HepG2 (cell line): ENCODE measurements around the gene CCDC154. TPM values are rescaled to one million over a fixed set of nuclear protein-coding genes. Genes with fewer than 3 reads are reported as not detected.

Experiments
- BORCS8-MEF2B ChIP-seq: sonication (generic); formaldehyde crosslinking; IDR thresholded peaks from 2 replicates; pipeline ENCODE4 v1.8.0; 2022; ENCODE audit warnings: mild to moderate bottlenecking, missing genetic modification reagents
- CAMTA2 ChIP-seq: sonication (generic); formaldehyde crosslinking; IDR thresholded peaks from 2 replicates; pipeline ENCODE4 v1.4.0; 2020; ENCODE audit warnings: mild to moderate bottlenecking, missing genetic modification reagents, borderline replicate concordance
- ETV5 ChIP-seq: IDR thresholded peaks from 2 replicates; pipeline ENCODE4 v1.6.1; 2018; ENCODE audit warnings: missing biosample characterization, missing genetic modification reagents, inconsistent platforms, borderline replicate concordance
- FOSL2 ChIP-seq: sonication (generic); formaldehyde crosslinking; IDR thresholded peaks from 2 replicates; pipeline ENCODE4 v1.4.0; 2020; ENCODE audit warnings: missing genetic modification reagents
- HES4 ChIP-seq: sonication (generic); formaldehyde crosslinking; IDR thresholded peaks from 2 replicates; pipeline ENCODE4 v1.9.0; 2021; ENCODE audit warnings: mild to moderate bottlenecking, missing genetic modification reagents, borderline replicate concordance
- NCOR1 ChIP-seq: fragments of 200-600 bp; sonication (generic); IDR thresholded peaks from 2 replicates; pipeline ENCODE4 v1.7.0; 2017; ENCODE audit warnings: antibody characterized with exemption, low read length, borderline replicate concordance
- NFIB ChIP-seq: sonication (generic); formaldehyde crosslinking; IDR thresholded peaks from 2 replicates; pipeline ENCODE4 v1.9.0; 2021; ENCODE audit warnings: missing genetic modification reagents, mild to moderate bottlenecking, borderline replicate concordance
- SETDB1 ChIP-seq: sonication (generic); formaldehyde crosslinking; IDR thresholded peaks from 2 replicates; pipeline ENCODE4 v1.5.1; 2020; ENCODE audit warnings: missing genetic modification reagents, mild to moderate bottlenecking, borderline replicate concordance
- SOX13 ChIP-seq, 3 experiments: fragments of 450-650 bp in 1 of 3; sonication (generic) in 1 of 3; formaldehyde crosslinking in 1 of 3; IDR thresholded peaks in 2 of 3; conservative IDR thresholded peaks in 1 of 3; 2 replicates each; pipeline versions ENCODE4 v1.5.0 to v1.6.1; 2016 to 2020; ENCODE audit warnings: antibody characterized with exemption in 1 of 3, mild to moderate bottlenecking in 1 of 3, missing compliant biosample characterization in 1 of 3, missing genetic modification reagents in 1 of 3, moderate library complexity in 1 of 3
- ZNF274 ChIP-seq: sonication (generic); formaldehyde crosslinking; IDR thresholded peaks from 2 replicates; pipeline ENCODE4 v1.5.1; 2020; ENCODE audit warnings: mild to moderate bottlenecking, missing genetic modification reagents
- ZNF337 ChIP-seq: sonication (generic); formaldehyde crosslinking; IDR thresholded peaks from 2 replicates; pipeline ENCODE4 v1.5.1; 2020; ENCODE audit warnings: missing genetic modification reagents, low read depth, mild to moderate bottlenecking, borderline replicate concordance
- ZNF33A ChIP-seq: sonication (generic); formaldehyde crosslinking; IDR thresholded peaks from 2 replicates; pipeline ENCODE4 v1.5.1; 2020; ENCODE audit warnings: missing genetic modification reagents, mild to moderate bottlenecking, moderate library complexity, borderline replicate concordance
- ZNF556 ChIP-seq: sonication (generic); formaldehyde crosslinking; IDR thresholded peaks from 2 replicates; pipeline ENCODE4 v1.4.0; 2020; ENCODE audit warnings: mild to moderate bottlenecking, missing genetic modification reagents, borderline replicate concordance
- ZNF75D ChIP-seq: sonication (generic); formaldehyde crosslinking; IDR thresholded peaks from 2 replicates; pipeline ENCODE4 v1.8.1; 2023; ENCODE audit warnings: missing genetic modification reagents, mild to moderate bottlenecking, borderline replicate concordance
- ZNF772 ChIP-seq: sonication (generic); formaldehyde crosslinking; IDR thresholded peaks from 2 replicates; pipeline ENCODE4 v1.5.0; 2020; ENCODE audit warnings: mild to moderate bottlenecking, missing genetic modification reagents
- ZSCAN21 ChIP-seq: sonication (generic); formaldehyde crosslinking; IDR thresholded peaks from 2 replicates; pipeline ENCODE4 v1.8.0; 2022; ENCODE audit warnings: mild to moderate bottlenecking, missing genetic modification reagents, moderate library complexity, borderline replicate concordance
- polyA plus RNA-seq, 8 experiments: library from polyadenylated mRNA; depleted of rRNA in 3 of 8; stranded (reverse) in 7 of 8; unstranded in 1 of 8; fragments of >200 nt; fragmentation: Illumina TruSeq in 4 of 8; extraction: Trizol in 4 of 8; gene quantifications; 2 replicates each; pipeline versions ENCODE4 v1.2.1 to v1.2.3, GENCODE V29; 2011 to 2016; ENCODE audit warnings: low read depth in 4 of 8, missing spikeins in 1 of 8, mixed read lengths in 1 of 8; ENCODE audit not compliant: insufficient read depth in 1 of 8
- total RNA-seq, 5 experiments: library from RNA; depleted of rRNA; stranded (reverse); fragments of >200 nt; fragmentation: Illumina TruSeq; extraction: Trizol; gene quantifications; 2 replicates each; pipeline ENCODE4 v1.2.3, GENCODE V29; 2016; ENCODE audit warnings: low read depth in 1 of 5
- TF ChIP-seq, protein P1 (sequence below), 2 experiments: sonication (generic) in 1 of 2; formaldehyde crosslinking in 1 of 2; IDR thresholded peaks; 2 replicates each; pipeline versions ENCODE4 v1.4.0 to v1.6.1; 2018 to 2020; ENCODE audit warnings: missing genetic modification reagents in 2 of 2, borderline replicate concordance in 1 of 2, low read depth in 1 of 2, mild to moderate bottlenecking in 1 of 2, missing biosample characterization in 1 of 2
- TF ChIP-seq, protein P2 (sequence below): sonication (generic); formaldehyde crosslinking; IDR thresholded peaks from 2 replicates; pipeline ENCODE4 v1.4.0; 2020; ENCODE audit warnings: mild to moderate bottlenecking, missing genetic modification reagents, borderline replicate concordance
- TF ChIP-seq, protein P3 (sequence below): sonication (generic); formaldehyde crosslinking; IDR thresholded peaks from 2 replicates; pipeline ENCODE4 v1.8.1; 2023; ENCODE audit warnings: mild to moderate bottlenecking, moderate library complexity, missing genetic modification reagents
- TF ChIP-seq, protein P4 (sequence below): sonication (generic); formaldehyde crosslinking; IDR thresholded peaks from 2 replicates; pipeline ENCODE4 v1.8.1; 2023; ENCODE audit warnings: mild to moderate bottlenecking, inconsistent platforms, moderate library complexity, missing genetic modification reagents, borderline replicate concordance

Gene CCDC154
- total and polyA plus RNA-seq, 2 of the 13 experiments (the other 11 are each of a cell fraction or from before 2014, with no cell fraction given): 0.92 to 1.5 TPM

DNA sequence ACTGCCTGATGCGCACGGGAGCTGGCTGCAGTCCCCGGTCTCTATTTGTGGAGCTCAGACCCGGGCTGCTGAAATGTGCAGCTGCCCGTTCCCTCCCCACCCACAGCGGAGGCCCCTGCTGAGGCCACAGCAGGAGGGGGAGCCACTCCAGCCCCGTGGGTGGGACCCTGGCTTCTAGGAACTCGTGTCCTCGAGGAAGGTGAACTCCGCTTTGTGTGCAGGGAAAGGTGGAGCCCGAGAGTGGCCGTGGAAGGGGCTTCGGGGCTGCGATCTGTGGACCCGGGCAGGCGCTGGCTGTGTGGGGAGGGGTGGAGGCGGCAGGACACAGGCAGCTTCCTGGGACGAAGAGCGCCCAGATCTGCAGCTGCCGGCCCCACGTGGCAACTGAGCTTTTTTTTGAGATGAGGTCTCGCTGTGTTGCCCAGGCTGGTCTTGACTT is 2.9 kb downstream of the CCDC154 start (continued):
- TF ChIP-seq ZNF772 (CRISPR knock-in tag) (no peak), ZSCAN21 (CRISPR knock-in tag) (no peak), CAMTA2 (CRISPR knock-in tag) (no peak), ZNF274 (CRISPR knock-in tag) (no peak), BORCS8-MEF2B (CRISPR knock-in tag) (no peak), ZNF556 (CRISPR knock-in tag) (0 out of 2 replicates have a peak, but pooled peaks have one; percentile 40), ZNF337 (CRISPR knock-in tag) (no peak), ZNF33A (CRISPR knock-in tag) (no peak), ETV5 (CRISPR knock-in tag) (no peak), NFIB (no peak), NCOR1 (no peak), ZNF75D (CRISPR knock-in tag) (no peak), HES4 (CRISPR knock-in tag) (no peak), FOSL2 (CRISPR knock-in tag) (no peak), SETDB1 (CRISPR knock-in tag) (no peak), SOX13 (IDR thresholded peaks at IDR 0.05) (no peak), SOX13 (CRISPR knock-in tag; conservative IDR thresholded peaks at IDR 0.05 in 1 of 2, IDR thresholded peaks at IDR 0.05 in 1 of 2) (no peak)
- TF ChIP-seq, protein P1, sequence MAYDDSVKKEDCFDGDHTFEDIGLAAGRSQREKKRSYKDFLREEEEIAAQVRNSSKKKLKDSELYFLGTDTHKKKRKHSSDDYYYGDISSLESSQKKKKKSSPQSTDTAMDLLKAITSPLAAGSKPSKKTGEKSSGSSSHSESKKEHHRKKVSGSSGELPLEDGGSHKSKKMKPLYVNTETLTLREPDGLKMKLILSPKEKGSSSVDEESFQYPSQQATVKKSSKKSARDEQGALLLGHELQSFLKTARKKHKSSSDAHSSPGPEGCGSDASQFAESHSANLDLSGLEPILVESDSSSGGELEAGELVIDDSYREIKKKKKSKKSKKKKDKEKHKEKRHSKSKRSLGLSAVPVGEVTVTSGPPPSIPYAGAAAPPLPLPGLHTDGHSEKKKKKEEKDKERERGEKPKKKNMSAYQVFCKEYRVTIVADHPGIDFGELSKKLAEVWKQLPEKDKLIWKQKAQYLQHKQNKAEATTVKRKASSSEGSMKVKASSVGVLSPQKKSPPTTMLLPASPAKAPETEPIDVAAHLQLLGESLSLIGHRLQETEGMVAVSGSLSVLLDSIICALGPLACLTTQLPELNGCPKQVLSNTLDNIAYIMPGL (CRISPR knock-in tag; IDR thresholded peaks at IDR 0.05; ENCODE audit: borderline replicate concordance in 1 of 2, low read depth in 1 of 2): no peak
- TF ChIP-seq, protein P2, sequence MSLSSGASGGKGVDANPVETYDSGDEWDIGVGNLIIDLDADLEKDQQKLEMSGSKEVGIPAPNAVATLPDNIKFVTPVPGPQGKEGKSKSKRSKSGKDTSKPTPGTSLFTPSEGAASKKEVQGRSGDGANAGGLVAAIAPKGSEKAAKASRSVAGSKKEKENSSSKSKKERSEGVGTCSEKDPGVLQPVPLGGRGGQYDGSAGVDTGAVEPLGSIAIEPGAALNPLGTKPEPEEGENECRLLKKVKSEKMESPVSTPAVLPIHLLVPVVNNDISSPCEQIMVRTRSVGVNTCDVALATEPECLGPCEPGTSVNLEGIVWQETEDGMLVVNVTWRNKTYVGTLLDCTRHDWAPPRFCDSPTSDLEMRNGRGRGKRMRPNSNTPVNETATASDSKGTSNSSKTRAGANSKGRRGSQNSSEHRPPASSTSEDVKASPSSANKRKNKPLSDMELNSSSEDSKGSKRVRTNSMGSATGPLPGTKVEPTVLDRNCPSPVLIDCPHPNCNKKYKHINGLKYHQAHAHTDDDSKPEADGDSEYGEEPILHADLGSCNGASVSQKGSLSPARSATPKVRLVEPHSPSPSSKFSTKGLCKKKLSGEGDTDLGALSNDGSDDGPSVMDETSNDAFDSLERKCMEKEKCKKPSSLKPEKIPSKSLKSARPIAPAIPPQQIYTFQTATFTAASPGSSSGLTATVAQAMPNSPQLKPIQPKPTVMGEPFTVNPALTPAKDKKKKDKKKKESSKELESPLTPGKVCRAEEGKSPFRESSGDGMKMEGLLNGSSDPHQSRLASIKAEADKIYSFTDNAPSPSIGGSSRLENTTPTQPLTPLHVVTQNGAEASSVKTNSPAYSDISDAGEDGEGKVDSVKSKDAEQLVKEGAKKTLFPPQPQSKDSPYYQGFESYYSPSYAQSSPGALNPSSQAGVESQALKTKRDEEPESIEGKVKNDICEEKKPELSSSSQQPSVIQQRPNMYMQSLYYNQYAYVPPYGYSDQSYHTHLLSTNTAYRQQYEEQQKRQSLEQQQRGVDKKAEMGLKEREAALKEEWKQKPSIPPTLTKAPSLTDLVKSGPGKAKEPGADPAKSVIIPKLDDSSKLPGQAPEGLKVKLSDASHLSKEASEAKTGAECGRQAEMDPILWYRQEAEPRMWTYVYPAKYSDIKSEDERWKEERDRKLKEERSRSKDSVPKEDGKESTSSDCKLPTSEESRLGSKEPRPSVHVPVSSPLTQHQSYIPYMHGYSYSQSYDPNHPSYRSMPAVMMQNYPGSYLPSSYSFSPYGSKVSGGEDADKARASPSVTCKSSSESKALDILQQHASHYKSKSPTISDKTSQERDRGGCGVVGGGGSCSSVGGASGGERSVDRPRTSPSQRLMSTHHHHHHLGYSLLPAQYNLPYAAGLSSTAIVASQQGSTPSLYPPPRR (CRISPR knock-in tag): no peak
- TF ChIP-seq, protein P3, sequence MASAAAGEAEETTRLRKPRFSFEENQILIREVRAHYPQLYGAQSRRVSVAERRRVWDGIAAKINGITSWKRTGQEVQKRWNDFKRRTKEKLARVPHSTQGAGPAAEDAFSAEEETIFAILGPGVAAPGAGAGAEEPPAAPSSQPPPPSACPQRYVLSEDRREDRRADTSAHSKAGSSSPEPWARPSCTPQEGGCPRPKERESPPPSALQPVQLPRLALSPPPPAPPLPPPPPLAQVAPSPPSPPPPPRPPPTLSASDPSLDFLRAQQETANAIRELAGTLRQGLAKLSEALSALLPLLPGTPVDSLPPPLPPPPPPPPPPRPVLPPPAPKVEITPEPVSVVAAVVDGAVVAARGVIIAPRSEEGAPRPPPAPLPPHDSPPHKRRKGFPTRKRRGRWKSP (CRISPR knock-in tag): no peak; the same call in 1 of the 2 replicates
- TF ChIP-seq, protein P4, sequence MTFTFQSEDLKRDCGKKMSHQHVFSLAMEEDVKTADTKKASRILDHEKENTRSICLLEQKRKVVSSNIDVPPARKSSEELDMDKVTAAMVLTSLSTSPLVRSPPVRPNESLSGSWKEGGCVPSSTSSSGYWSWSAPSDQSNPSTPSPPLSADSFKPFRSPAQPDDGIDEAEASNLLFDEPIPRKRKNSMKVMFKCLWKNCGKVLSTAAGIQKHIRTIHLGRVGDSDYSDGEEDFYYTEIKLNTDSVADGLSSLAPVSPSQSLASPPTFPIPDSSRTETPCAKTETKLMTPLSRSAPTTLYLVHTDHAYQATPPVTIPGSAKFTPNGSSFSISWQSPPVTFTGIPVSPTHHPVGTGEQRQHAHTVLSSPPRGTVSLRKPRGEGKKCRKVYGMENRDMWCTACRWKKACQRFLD: no peak
